ENCODE data around the gene TUBGCP3. TPM values are rescaled to one million over a fixed set of nuclear protein-coding genes. Genes with fewer than 3 reads are reported as not detected.

TUBGCP3 gene
- total RNA-seq, 2 donors from 2014 or later, result 28.7 to 29.4 TPM

GRCh38 chr13:112583592-112584277, 4.2 kb downstream of the TUBGCP3 start:
- intact Hi-C loops (cut with DNase I), result no loop called here
- no peak for DNase-seq (ENCODE audit: low spot score)

GRCh38 chr13:112582263-112582662, 5.7 kb downstream of the TUBGCP3 start:
- intact Hi-C loops (cut with DNase I), result no loop called here

GRCh38 chr13:112580912-112581311, 7.0 kb downstream of the TUBGCP3 start:
- DNase-seq (ENCODE audit: low spot score), result no peak
- intact Hi-C loops (cut with DNase I), result no loop called here

More at GRCh38 chr13:112582263-112582662, 5.7 kb downstream of the TUBGCP3 start:
- no peak for DNase-seq (ENCODE audit: low spot score)

GRCh38 chr13:112580211-112580610, 7.7 kb downstream of the TUBGCP3 start:
- intact Hi-C loops (cut with DNase I), result no loop called here
- DNase-seq (ENCODE audit: low spot score), result no peak

GRCh38 chr13:112579310-112579843, 8.6 kb downstream of the TUBGCP3 start:
- intact Hi-C loops (cut with DNase I), result no loop called here
- no peak for DNase-seq (ENCODE audit: low spot score)

GRCh38 chr13:112576768-112577167, 11.2 kb downstream of the TUBGCP3 start:
- intact Hi-C loops (cut with DNase I), result no loop called here

GRCh38 chr13:112576191-112576590, 11.8 kb downstream of the TUBGCP3 start:
- no peak for DNase-seq (ENCODE audit: low spot score)
- intact Hi-C loops (cut with DNase I), result no loop called here

More at GRCh38 chr13:112576768-112577167, 11.2 kb downstream of the TUBGCP3 start:
- DNase-seq (ENCODE audit: low spot score), result no peak

- intact Hi-C loops (cut with DNase I), result no loop called here
- DNase-seq (ENCODE audit: low spot score), result no peak
Observed at GRCh38 chr13:112575675-112576074, 12.3 kb downstream of the TUBGCP3 start.

- intact Hi-C loops (cut with DNase I), result no loop called here
- DNase-seq (ENCODE audit: low spot score), result no peak
Observed at GRCh38 chr13:112574834-112575613, 12.9 kb downstream of the TUBGCP3 start.

GRCh38 chr13:112574416-112574815, 13.5 kb downstream of the TUBGCP3 start:
- DNase-seq (ENCODE audit: low spot score), result no peak
- intact Hi-C loops (cut with DNase I), result no loop called here

- intact Hi-C loops (cut with DNase I), result no loop called here
- DNase-seq (ENCODE audit: low spot score), result no peak
Observed at GRCh38 chr13:112573710-112574109, 14.2 kb downstream of the TUBGCP3 start.

GRCh38 chr13:112572366-112572765, 15.6 kb downstream of the TUBGCP3 start:
- DNase-seq (ENCODE audit: low spot score), result no peak
- intact Hi-C loops (cut with DNase I), result no loop called here

- intact Hi-C loops (cut with DNase I), result no loop called here
- DNase-seq (ENCODE audit: low spot score), result no peak
Observed at GRCh38 chr13:112569821-112570220, 18.1 kb downstream of the TUBGCP3 start.

GRCh38 chr13:112567161-112567862, 20.6 kb downstream of the TUBGCP3 start:
- no peak for DNase-seq (ENCODE audit: low spot score)
- intact Hi-C loops (cut with DNase I), result no loop called here

- intact Hi-C loops (cut with DNase I), result no loop called here
- DNase-seq (ENCODE audit: low spot score), result no peak
Observed at GRCh38 chr13:112562786-112563383, 25.1 kb downstream of the TUBGCP3 start.

GRCh38 chr13:112562254-112562653, 25.7 kb downstream of the TUBGCP3 start:
- DNase-seq (ENCODE audit: low spot score), result no peak
- intact Hi-C loops (cut with DNase I), result no loop called here

GRCh38 chr13:112561478-112561877, 26.5 kb downstream of the TUBGCP3 start:
- intact Hi-C loops (cut with DNase I), result no loop called here
- no peak for DNase-seq (ENCODE audit: low spot score)

GRCh38 chr13:112558696-112559418, 29.1 kb downstream of the TUBGCP3 start:
- no peak for DNase-seq (ENCODE audit: low spot score)
- intact Hi-C loops (cut with DNase I), result no loop called here

GRCh38 chr13:112556600-112556999, 31.4 kb downstream of the TUBGCP3 start:
- intact Hi-C loops (cut with DNase I), result no loop called here
- DNase-seq (ENCODE audit: low spot score), result no peak
